HL-60 (cell line): ENCODE measurements around the gene MRGPRX2.

Experiments
- CTCF ChIP-seq: IDR thresholded peaks from one replicate; pipeline ENCODE4 v1.5.1; 2011; ENCODE audit warnings: low read length, control low read depth, inconsistent platforms; ENCODE audit not compliant: insufficient read depth
- POLR2AphosphoS5 ChIP-seq: IDR thresholded peaks from 2 replicates; pipeline ENCODE4 v1.6.1; 2012; ENCODE audit warnings: low read depth

- TF ChIP-seq CTCF (no peak), POLR2AphosphoS5 (no peak)
Observed at GRCh38 chr11:19049351-19049750, 11.2 kb downstream of the MRGPRX2 start.
